OCI-LY3 (cell line): ENCODE results near the gene CAMKMT.

Experiments
- CTCF ChIP-seq: fragments of 200-600, 300-600 bp; sonication (generic); IDR thresholded peaks from 2 replicates; pipeline ENCODE4 v1.5.1; 2014; ENCODE audit warnings: antibody characterized with exemption, low read length, low read depth
- EZH2phosphoT487 ChIP-seq: fragments of 200-600 bp; shearing (Covaris generic); IDR thresholded peaks from 2 replicates; pipeline ENCODE4 v1.6.1; 2018; ENCODE audit warnings: antibody characterized with exemption, mixed run types, low read depth

- TF ChIP-seq CTCF = no peak
- TF ChIP-seq EZH2phosphoT487 = no peak
Observed at GRCh38 chr2:44320832-44321231, 40.9 kb upstream of the CAMKMT start.
